GM12878 (cell line): ENCODE results near the gene ADAR. TPM values are rescaled to one million over a fixed set of nuclear protein-coding genes. Genes with fewer than 3 reads are reported as not detected.

Experiments used
- ATAC-seq: fragments of 200-7000 bp; cut with Tn5 transposase; 3 replicates; pipeline ENCODE4 v1.9.1; 2020; ENCODE audit warnings: mild to moderate bottlenecking, moderate library complexity
- BruUV-seq: library from RNA; stranded (reverse); fragments of 400-500 nt; replicated peaks from 2 replicates; lab custom pipeline; 2021; lab: Mats Ljungman, UMichigan
- CTCF ChIA-PET: fragments of 300-600 bp; sonication (Branson Sonifier 250); formaldehyde crosslinking; extraction: SDS; loops from one replicate; lab custom pipeline; 2021; ENCODE audit warnings: inconsistent platforms; lab: Yijun Ruan, JAX
- POLR2A ChIA-PET: fragments of 350-600 bp; formaldehyde crosslinking; extraction: SDS; loops from one replicate; lab custom pipeline; 2021; ENCODE audit warnings: inconsistent platforms; lab: Charles Lee
- RAD21 ChIA-PET: fragments of 300-600 bp; sonication (Branson Sonifier 250); formaldehyde crosslinking; loops from one replicate; lab custom pipeline; 2023; ENCODE audit warnings: antibody characterized with exemption; ENCODE audit not compliant: unreplicated experiment; lab: Charles Lee
- SMC1A ChIA-PET: fragments of 300-600 bp; sonication (Branson Sonifier 250); formaldehyde crosslinking; loops from one replicate; lab custom pipeline; 2023; ENCODE audit not compliant: unreplicated experiment, uncharacterized antibody; lab: Charles Lee
- DNase-seq: peaks from one replicate; pipeline ENCODE4 v3.0.0-alpha.2; 2011; ENCODE audit warnings: low read depth, low spot score
- FAIRE-seq: peaks from 3 replicates; lab custom pipeline; 2011; peaks lifted over from hg19 to GRCh38; lab: Jason Lieb, UNC
- H2AFZ ChIP-seq: 2 replicates; pipeline ENCODE4 v1.6.0; 2011; ENCODE audit warnings: low read depth, low read length, control low read depth; ENCODE audit not compliant: control insufficient read depth
- H3K27ac ChIP-seq: 2 replicates; pipeline ENCODE4 v1.5.1; 2011; ENCODE audit warnings: control low read depth; ENCODE audit not compliant: control insufficient read depth, insufficient read depth
- H3K27me3 ChIP-seq, 2 experiments: replicated peaks in 1 of 2; 2 replicates each; pipeline versions ENCODE4 v1.6.0 to v1.6.1; 2011; ENCODE audit warnings: low read length in 1 of 2; ENCODE audit not compliant: control insufficient read depth in 2 of 2, insufficient read depth in 2 of 2
- H3K36me3 ChIP-seq, 2 experiments: 2 replicates each; pipeline ENCODE4 v1.5.1; 2011; ENCODE audit warnings: low read length in 1 of 2; ENCODE audit not compliant: control insufficient read depth in 2 of 2, insufficient read depth in 2 of 2
- H3K4me1 ChIP-seq: 2 replicates; pipeline ENCODE4 v1.6.1; 2011; ENCODE audit warnings: mild to moderate bottlenecking, low read length, moderate library complexity, mixed read lengths; ENCODE audit not compliant: control insufficient read depth, insufficient read depth
- H3K4me2 ChIP-seq: 2 replicates; pipeline ENCODE4 v1.6.0; 2011; ENCODE audit warnings: control low read depth; ENCODE audit not compliant: control insufficient read depth, insufficient read depth
- H3K4me3 ChIP-seq: fragments of 200-600 bp; sonication (generic); 2 replicates; pipeline ENCODE4 v1.5.1; 2016
- H3K79me2 ChIP-seq: 2 replicates; pipeline ENCODE4 v1.6.0; 2011; ENCODE audit warnings: low read length; ENCODE audit not compliant: control insufficient read depth, insufficient read depth
- H3K9ac ChIP-seq: 2 replicates; pipeline ENCODE4 v1.8.0; 2011; ENCODE audit warnings: low read length, control low read depth, mixed read lengths; ENCODE audit not compliant: control insufficient read depth, insufficient read depth
- H3K9me3 ChIP-seq: replicated peaks from 3 replicates; pipeline ENCODE4 v1.5.1; 2011; ENCODE audit warnings: mild to moderate bottlenecking, low read length; ENCODE audit not compliant: control insufficient read depth, insufficient read depth
- H4K20me1 ChIP-seq: 2 replicates; pipeline ENCODE4 v1.6.0; 2011; ENCODE audit not compliant: control insufficient read depth, insufficient read depth
- BRCA1 ChIP-seq: IDR thresholded peaks from 2 replicates; pipeline ENCODE4 v1.6.1; 2011; ENCODE audit warnings: low read depth, low read length, improper control_type of control experiment
- CHD1 ChIP-seq: IDR thresholded peaks from 2 replicates; pipeline ENCODE4 v1.6.1; 2012; ENCODE audit warnings: low read depth, low read length, improper control_type of control experiment
- CHD2 ChIP-seq: IDR thresholded peaks from 2 replicates; pipeline ENCODE4 v1.6.1; 2011; ENCODE audit warnings: low read depth, low read length, improper control_type of control experiment, borderline replicate concordance
- CREM ChIP-seq: IDR thresholded peaks from 2 replicates; pipeline ENCODE4 v1.6.1; 2014; ENCODE audit warnings: antibody characterized with exemption, low read depth
- EZH2 ChIP-seq: IDR thresholded peaks from 2 replicates; pipeline ENCODE4 v1.6.1; 2012; ENCODE audit warnings: low read depth, mild to moderate bottlenecking, control low read depth, inconsistent platforms, low read length, borderline replicate concordance; ENCODE audit not compliant: control insufficient read depth
- IRF3 ChIP-seq: fragments of 450-650 bp; IDR thresholded peaks from 2 replicates; pipeline ENCODE4 v1.6.1; 2014; ENCODE audit warnings: mild to moderate bottlenecking
- JUNB ChIP-seq: IDR thresholded peaks from 2 replicates; pipeline ENCODE4 v1.6.1; 2016; ENCODE audit warnings: antibody characterized with exemption, mild to moderate bottlenecking
- MXI1 ChIP-seq: fragments of 150-350 bp; IDR thresholded peaks from 2 replicates; pipeline ENCODE4 v1.6.1; 2011; ENCODE audit warnings: low read depth, mild to moderate bottlenecking, inconsistent platforms, low read length, improper control_type of control experiment
- MYB ChIP-seq: fragments of 150-350 bp; IDR thresholded peaks from 2 replicates; pipeline ENCODE4 v1.6.1; 2014; ENCODE audit warnings: mild to moderate bottlenecking, low read depth, low read length, borderline replicate concordance
- NBN ChIP-seq: fragments of 450-650 bp; IDR thresholded peaks from 2 replicates; pipeline ENCODE4 v1.6.1; 2016
- NFYA ChIP-seq: IDR thresholded peaks from 2 replicates; pipeline ENCODE4 v1.6.1; 2011; ENCODE audit warnings: low read depth, mild to moderate bottlenecking, low read length, improper control_type of control experiment, borderline replicate concordance
- SMAD1 ChIP-seq: fragments of 450-650 bp; IDR thresholded peaks from 2 replicates; pipeline ENCODE4 v1.6.1; 2018; ENCODE audit warnings: mild to moderate bottlenecking, low read depth; ENCODE audit not compliant: partially characterized antibody
- SP1 ChIP-seq: IDR thresholded peaks from one replicate; pipeline ENCODE4 v1.6.1; 2011; ENCODE audit warnings: low read depth, low read length
- TBL1XR1 ChIP-seq: IDR thresholded peaks from 2 replicates; pipeline ENCODE4 v1.6.1; 2012; ENCODE audit warnings: low read depth, low read length, improper control_type of control experiment
- YY1 ChIP-seq: IDR thresholded peaks from 2 replicates; pipeline ENCODE4 v1.6.1; 2011; ENCODE audit warnings: low read depth, mild to moderate bottlenecking, low read length
- ZNF274 ChIP-seq: IDR thresholded peaks from one replicate; pipeline ENCODE4 v1.8.0; 2011; ENCODE audit not compliant: insufficient read length, insufficient read depth
- ZNF384 ChIP-seq: IDR thresholded peaks from 2 replicates; pipeline ENCODE4 v1.6.1; 2012; ENCODE audit warnings: low read depth, mild to moderate bottlenecking, low read length, improper control_type of control experiment, borderline replicate concordance
- WGBS: methylation state at CpG from one replicate; pipeline ENCODE4 v1.1.6; 2016; ENCODE audit warnings: low lambda C conversion rate; ENCODE audit not compliant: insufficient replicate concordance, insufficient coverage; ENCODE audit errors: missing lambda C conversion rate; 5-methylcytosine and 5-hydroxymethylcytosine counted together
- in situ Hi-C: fragments of 300-500 bp; cut with MboI; formaldehyde crosslinking; loops from 9 replicates; pipeline ENCODE4 v1.14.3; 2018; ENCODE audit warnings: mixed read lengths
- intact Hi-C: fragments of 100-400 bp; cut with micrococcal nuclease; formaldehyde crosslinking; loops from one replicate; pipeline ENCODE4 v1.14.2; 2022; ENCODE audit not compliant: unreplicated experiment
- polyA plus RNA-seq, 11 experiments: library from polyadenylated mRNA; depleted of rRNA in 4 of 11; unstranded in 6 of 11; stranded (reverse) in 5 of 11; fragments of >200 nt; fragmentation: Nextera tagmentation in 4 of 11; fragmentation: Illumina TruSeq in 1 of 11; extraction: Ambion mirVana in 4 of 11; extraction: Trizol in 1 of 11; gene quantifications; 1 replicate in 1 of 11; 2 replicates in 10 of 11; pipeline versions ENCODE4 v1.2.1 to v1.2.3, GENCODE V29; 2011 to 2016; ENCODE audit warnings: inconsistent platforms in 2 of 11, missing spikeins in 2 of 11, low read depth in 1 of 11
- total RNA-seq, 4 experiments: library from RNA; depleted of rRNA in 3 of 4; stranded (reverse); fragments of >200 nt in 3 of 4; fragmentation: Illumina TruSeq in 1 of 4; extraction: Trizol in 1 of 4; gene quantifications; 2 replicates each; pipeline versions ENCODE4 v1.2.1 to v1.2.3, GENCODE V29; 2013 to 2021
- TF ChIP-seq, protein P1 (sequence below): IDR thresholded peaks from 2 replicates; pipeline ENCODE4 v1.6.1; 2012; ENCODE audit warnings: low read depth, low read length, improper control_type of control experiment
- TF ChIP-seq, protein P2 (sequence below): fragments of 450-650 bp; IDR thresholded peaks from 2 replicates; pipeline ENCODE4 v1.6.1; 2017; ENCODE audit warnings: antibody characterized with exemption, mild to moderate bottlenecking, moderate library complexity

The ADAR gene
- total and polyA plus RNA-seq, 10 of the 15 experiments (the other 5 are each of a cell fraction or from before 2014, with no cell fraction given) = 55.5 to 413 (median 176) TPM

GRCh38 chr1:154548028-154548427 lies 60.0 kb downstream of the ADAR start (continued):
- TF ChIP-seq NFYA (no peak), JUNB (no peak), CHD1 (no peak), ZNF274 (no peak), CREM (no peak), BRCA1 (no peak)
- TF ChIP-seq, protein P1, sequence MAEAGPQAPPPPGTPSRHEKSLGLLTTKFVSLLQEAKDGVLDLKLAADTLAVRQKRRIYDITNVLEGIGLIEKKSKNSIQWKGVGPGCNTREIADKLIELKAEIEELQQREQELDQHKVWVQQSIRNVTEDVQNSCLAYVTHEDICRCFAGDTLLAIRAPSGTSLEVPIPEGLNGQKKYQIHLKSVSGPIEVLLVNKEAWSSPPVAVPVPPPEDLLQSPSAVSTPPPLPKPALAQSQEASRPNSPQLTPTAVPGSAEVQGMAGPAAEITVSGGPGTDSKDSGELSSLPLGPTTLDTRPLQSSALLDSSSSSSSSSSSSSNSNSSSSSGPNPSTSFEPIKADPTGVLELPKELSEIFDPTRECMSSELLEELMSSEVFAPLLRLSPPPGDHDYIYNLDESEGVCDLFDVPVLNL = no peak

- SMC1A ChIA-PET = interaction anchor here (0.6 to 6.9 kb wide), 23 partner anchors 9 to 440 kb away, joined by 3 to 151 read pairs (median 4); partner anchors contain the start of gene UBE2Q1
- Histone ChIP-seq H3K27me3 (no peaks in the 10 kb centered on the region), H3K9ac (no peak overlapping the region), H3K4me3 (no peak overlapping the region), H3K4me1 (peaks cover 16% of the 10 kb centered on the region), H4K20me1 (peaks cover 6% of the 10 kb centered on the region; the same call in 1 of the 2 replicates), H2AFZ (no peak overlapping the region), H3K9me3 (no peaks in the 10 kb centered on the region), H3K79me2 (no peaks in the 10 kb centered on the region; the same call in 1 of the 2 replicates), H3K27ac (no peak overlapping the region), H3K36me3 (peaks cover 21 to 29% of the 10 kb centered on the region in 2 experiments), H3K4me2 (no peak overlapping the region)
- in situ Hi-C loops (no loop called here), intact Hi-C loops (loop anchor here (5.0 kb wide), 1 partner anchor 210 kb away; no protein-coding TSS in a partner anchor)
- CTCF ChIA-PET = interaction anchor here (0.5 to 6.1 kb wide), 55 partner anchors 8 to 741 kb away, joined by 3 to 302 read pairs (median 4); partner anchors contain the start of gene ATP8B2
- DNase-seq = no peak
- BruUV-seq = no TSS peak
- WGBS = 83% methylated on average over 11 of the region's 11 CpGs
- POLR2A ChIA-PET = interaction anchor here (1.9 kb wide), 1 partner anchor 67 kb away, joined by 11 read pairs; no protein-coding TSS in a partner anchor
- FAIRE-seq = no peak
- RAD21 ChIA-PET = interaction anchor here (0.7 to 7.0 kb wide), 18 partner anchors 14 to 531 kb away, joined by 3 to 189 read pairs (median 4); partner anchors contain the start of genes EFNA3 and IL6R
- ATAC-seq = no peak
- TF ChIP-seq NBN (no peak), SMAD1 (no peak), TBL1XR1 (no peak), EZH2 (no peak), CHD2 (no peak), MXI1 (no peak), ZNF384 (no peak), IRF3 (no peak), CREM (no peak), YY1 (no peak), CHD1 (no peak), SP1 (no peak), MYB (no peak)
- TF ChIP-seq, protein P2, sequence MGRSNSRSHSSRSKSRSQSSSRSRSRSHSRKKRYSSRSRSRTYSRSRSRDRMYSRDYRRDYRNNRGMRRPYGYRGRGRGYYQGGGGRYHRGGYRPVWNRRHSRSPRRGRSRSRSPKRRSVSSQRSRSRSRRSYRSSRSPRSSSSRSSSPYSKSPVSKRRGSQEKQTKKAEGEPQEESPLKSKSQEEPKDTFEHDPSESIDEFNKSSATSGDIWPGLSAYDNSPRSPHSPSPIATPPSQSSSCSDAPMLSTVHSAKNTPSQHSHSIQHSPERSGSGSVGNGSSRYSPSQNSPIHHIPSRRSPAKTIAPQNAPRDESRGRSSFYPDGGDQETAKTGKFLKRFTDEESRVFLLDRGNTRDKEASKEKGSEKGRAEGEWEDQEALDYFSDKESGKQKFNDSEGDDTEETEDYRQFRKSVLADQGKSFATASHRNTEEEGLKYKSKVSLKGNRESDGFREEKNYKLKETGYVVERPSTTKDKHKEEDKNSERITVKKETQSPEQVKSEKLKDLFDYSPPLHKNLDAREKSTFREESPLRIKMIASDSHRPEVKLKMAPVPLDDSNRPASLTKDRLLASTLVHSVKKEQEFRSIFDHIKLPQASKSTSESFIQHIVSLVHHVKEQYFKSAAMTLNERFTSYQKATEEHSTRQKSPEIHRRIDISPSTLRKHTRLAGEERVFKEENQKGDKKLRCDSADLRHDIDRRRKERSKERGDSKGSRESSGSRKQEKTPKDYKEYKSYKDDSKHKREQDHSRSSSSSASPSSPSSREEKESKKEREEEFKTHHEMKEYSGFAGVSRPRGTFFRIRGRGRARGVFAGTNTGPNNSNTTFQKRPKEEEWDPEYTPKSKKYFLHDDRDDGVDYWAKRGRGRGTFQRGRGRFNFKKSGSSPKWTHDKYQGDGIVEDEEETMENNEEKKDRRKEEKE = no peak
Measured at GRCh38 chr1:154547105-154547732, 60.8 kb downstream of the ADAR start.
